ENCODE results near the gene PRR14. TPM values are rescaled to one million over a fixed set of nuclear protein-coding genes. Genes with fewer than 3 reads are reported as not detected.

PRR14 gene
- total and polyA plus RNA-seq, 10 of the 15 experiments (the other 5 are each of a cell fraction or from before 2014, with no cell fraction given), result 2.5 to 66.8 (median 19.2) TPM

GRCh38 chr16:30633526-30633925 lies 17.2 kb upstream of the PRR14 start:
- BruUV-seq (replicated peaks), result TSS peak; percentile 99
- in situ Hi-C loops (cut with MboI), result loop anchor here (10.0 kb wide), 1 partner anchor 449 kb away; the partner anchor contains the start of gene CORO1A
- H4K20me1 ChIP-seq (ENCODE audit: control insufficient read depth, insufficient read depth), result no peaks in the 10 kb centered on the region
- peak overlapping the region; percentile 86; the same call in 1 of the 2 replicates for H3K4me3 ChIP-seq
- H3K4me1 ChIP-seq (ENCODE audit: control insufficient read depth, insufficient read depth, low read length), result peaks cover 5% of the 10 kb centered on the region
- H3K79me2 ChIP-seq (ENCODE audit: control insufficient read depth, insufficient read depth, low read length), result peaks cover 9% of the 10 kb centered on the region
- H3K27ac ChIP-seq (ENCODE audit: control insufficient read depth, insufficient read depth), result peak overlapping the region; percentile 88
- TF ChIP-seq TCF7 (IDR thresholded peaks at IDR 0.05; ENCODE audit: borderline replicate concordance) (no peak), ZNF217 (IDR thresholded peaks at IDR 0.05) (0 out of 2 replicates have a peak, but pooled peaks have one; percentile 22), RAD51 (IDR thresholded peaks at IDR 0.05) (no peak)
- TF ChIP-seq, protein P1, sequence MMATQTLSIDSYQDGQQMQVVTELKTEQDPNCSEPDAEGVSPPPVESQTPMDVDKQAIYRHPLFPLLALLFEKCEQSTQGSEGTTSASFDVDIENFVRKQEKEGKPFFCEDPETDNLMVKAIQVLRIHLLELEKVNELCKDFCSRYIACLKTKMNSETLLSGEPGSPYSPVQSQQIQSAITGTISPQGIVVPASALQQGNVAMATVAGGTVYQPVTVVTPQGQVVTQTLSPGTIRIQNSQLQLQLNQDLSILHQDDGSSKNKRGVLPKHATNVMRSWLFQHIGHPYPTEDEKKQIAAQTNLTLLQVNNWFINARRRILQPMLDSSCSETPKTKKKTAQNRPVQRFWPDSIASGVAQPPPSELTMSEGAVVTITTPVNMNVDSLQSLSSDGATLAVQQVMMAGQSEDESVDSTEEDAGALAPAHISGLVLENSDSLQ (IDR thresholded peaks at IDR 0.05), result no peak
- TF ChIP-seq, protein P2, sequence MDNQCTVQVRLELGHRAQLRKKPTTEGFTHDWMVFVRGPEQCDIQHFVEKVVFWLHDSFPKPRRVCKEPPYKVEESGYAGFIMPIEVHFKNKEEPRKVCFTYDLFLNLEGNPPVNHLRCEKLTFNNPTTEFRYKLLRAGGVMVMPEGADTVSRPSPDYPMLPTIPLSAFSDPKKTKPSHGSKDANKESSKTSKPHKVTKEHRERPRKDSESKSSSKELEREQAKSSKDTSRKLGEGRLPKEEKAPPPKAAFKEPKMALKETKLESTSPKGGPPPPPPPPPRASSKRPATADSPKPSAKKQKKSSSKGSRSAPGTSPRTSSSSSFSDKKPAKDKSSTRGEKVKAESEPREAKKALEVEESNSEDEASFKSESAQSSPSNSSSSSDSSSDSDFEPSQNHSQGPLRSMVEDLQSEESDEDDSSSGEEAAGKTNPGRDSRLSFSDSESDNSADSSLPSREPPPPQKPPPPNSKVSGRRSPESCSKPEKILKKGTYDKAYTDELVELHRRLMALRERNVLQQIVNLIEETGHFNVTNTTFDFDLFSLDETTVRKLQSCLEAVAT (IDR thresholded peaks at IDR 0.05), result peak; percentile 66
- DNase-seq (ENCODE audit: low read depth, low spot score), result no peak
- ChIA-PET POLR2A (interaction anchor here (0.6 to 4.1 kb wide), 12 partner anchors 10 to 299 kb away, joined by 3 to 27 read pairs (median 3); partner anchors contain the start of genes DCTPP1, FBRS, PHKG2 and SEPTIN1), RAD21 (ENCODE audit: unreplicated experiment) (interaction anchor here (0.6 to 3.1 kb wide), 16 partner anchors 10 to 491 kb away, joined by 3 to 22 read pairs (median 4); partner anchors contain the start of genes DCTPP1, FBRS, PRR14 and SEPTIN1), CTCF (interaction anchor here (0.9 to 6.1 kb wide), 6 partner anchors 35 to 224 kb away, joined by 3 to 46 read pairs (median 4); partner anchors contain the start of gene DCTPP1), SMC1A (ENCODE audit: uncharacterized antibody, unreplicated experiment) (interaction anchor here (0.9 to 1.3 kb wide), 5 partner anchors 12 to 204 kb away, joined by 3 to 6 read pairs (median 3); partner anchors contain the start of genes DCTPP1, PRR14 and ZNF764)
- no peak for FAIRE-seq
- H2AFZ ChIP-seq (ENCODE audit: control insufficient read depth, low read depth, low read length), result peak overlapping the region; percentile 89
- WGBS (ENCODE audit: insufficient coverage, insufficient replicate concordance, low lambda C conversion rate, missing lambda C conversion rate), result 64% methylated on average over 17 of the region's 17 CpGs
- H3K27me3 ChIP-seq (replicated peaks in 1 of 2; ENCODE audit: control insufficient read depth in 2 of 2, insufficient read depth in 2 of 2, low read length in 1 of 2), result no peaks in the 10 kb centered on the region
- H3K9me3 ChIP-seq (replicated peaks; ENCODE audit: control insufficient read depth, insufficient read depth, low read length), result no peaks in the 10 kb centered on the region
- H3K9ac ChIP-seq (ENCODE audit: control insufficient read depth, insufficient read depth, low read length), result peak overlapping the region; percentile 96
- no peak for ATAC-seq
- intact Hi-C loops (cut with micrococcal nuclease; ENCODE audit: unreplicated experiment), result no loop called here
- no peaks in the 10 kb centered on the region for H3K36me3 ChIP-seq (ENCODE audit: control insufficient read depth in 2 of 2, insufficient read depth in 2 of 2, low read length in 1 of 2)
- peak overlapping the region; percentile 45; the same call in 1 of the 2 replicates for H3K4me2 ChIP-seq (ENCODE audit: control insufficient read depth, insufficient read depth)
